ENCODE measurements around the gene PRPH. TPM values are rescaled to one million over a fixed set of nuclear protein-coding genes. Genes with fewer than 3 reads are reported as not detected.
A peak's percentile ranks its signal among the peaks of the same experiment; 100 is the strongest.

Gene PRPH
- total and polyA plus RNA-seq, 10 of the 15 experiments (the other 5 are each of a cell fraction or from before 2014, with no cell fraction given), result 0.09 to 0.45 (median 0.19) TPM; not detected in 3

DNA sequence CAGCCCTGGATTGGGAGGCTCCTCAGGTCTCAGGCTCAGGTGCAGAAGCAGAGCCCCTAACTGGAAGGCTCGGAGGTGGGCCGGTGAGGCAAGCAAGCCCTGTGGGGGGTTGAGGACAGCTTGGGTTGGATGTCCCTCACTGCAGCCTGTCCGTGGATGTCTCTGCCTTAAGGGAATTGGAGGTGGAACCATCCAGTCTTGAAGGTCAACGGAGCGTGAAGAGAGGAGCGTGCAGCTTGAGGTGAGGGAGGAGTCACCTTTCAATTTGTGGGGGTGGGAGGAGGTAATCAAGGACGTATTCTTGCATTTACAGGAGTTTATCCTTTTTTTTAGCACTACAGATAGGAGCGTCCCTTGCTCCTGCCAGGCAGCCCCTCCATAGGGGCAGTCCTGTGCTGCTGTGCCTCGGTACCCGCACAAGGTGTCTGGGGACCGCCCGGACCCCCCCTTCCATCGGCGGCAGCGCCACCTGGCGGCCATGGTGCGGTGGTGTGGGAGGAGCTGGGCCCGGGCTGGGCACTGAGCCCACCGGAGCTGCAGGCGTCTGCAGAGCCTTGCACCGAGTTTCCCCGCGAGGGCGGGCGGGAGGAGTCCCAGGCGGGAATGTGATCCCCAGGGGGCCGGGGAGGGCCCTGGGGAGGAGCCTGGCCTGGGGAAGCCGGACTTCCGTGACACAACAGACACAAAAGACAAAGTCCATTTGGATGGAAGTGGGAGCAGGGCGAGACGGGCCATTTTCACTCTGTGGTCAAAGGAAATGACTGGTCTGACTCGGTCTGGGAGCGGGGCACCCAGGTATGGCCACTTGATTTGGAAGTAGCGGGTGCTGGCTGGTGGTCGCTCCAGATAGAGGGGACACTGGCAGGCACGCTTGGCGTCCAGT lies 52.6 kb downstream of the PRPH start (continued):
- TF ChIP-seq E2F8 (IDR thresholded peaks at IDR 0.05; ENCODE audit: low read depth, partially characterized antibody), result no peak
- no peak for TF ChIP-seq HDGF (IDR thresholded peaks at IDR 0.05)
- TF ChIP-seq ZNF217 (IDR thresholded peaks at IDR 0.05), result no peak
- TF ChIP-seq SIX5 (IDR thresholded peaks at IDR 0.05; ENCODE audit: low read depth, low read length, severe bottlenecking), result no peak
- no peak for TF ChIP-seq KAT2A (conservative IDR thresholded peaks at IDR 0.05; ENCODE audit: control insufficient read depth, low read depth, low read length)
- TF ChIP-seq TBL1XR1 (IDR thresholded peaks at IDR 0.05; ENCODE audit: low read depth, low read length), result no peak
- no peak for TF ChIP-seq FOXK2 (IDR thresholded peaks at IDR 0.05)
- TF ChIP-seq POU2F2 (IDR thresholded peaks at IDR 0.05; ENCODE audit: borderline replicate concordance, low read depth, low read length), result no peak
- TF ChIP-seq YY1 (IDR thresholded peaks at IDR 0.05; ENCODE audit: low read depth, low read length), result no peak
- peak in 1 of 2 experiments; percentile 27; a peak in 1 of 3 replicates for TF ChIP-seq EGR1 (IDR thresholded peaks at IDR 0.05; ENCODE audit: borderline replicate concordance in 1 of 2, low read depth in 2 of 2, low read length in 2 of 2)
- TF ChIP-seq PAX5 (IDR thresholded peaks at IDR 0.05; ENCODE audit: borderline replicate concordance, low read depth, low read length), result peak; percentile 97

Other genes with a start within 250 kb of the PRPH start
Only the 7 nearest of the 12 such genes appear.
- gene TUBA1B, start 163.8 kb upstream of the PRPH start, total RNA-seq (2014; rRNA removed), result 3,981 and 4,275 TPM in 2 replicates
- 2,309 and 2,328 TPM in 2 replicates for gene TUBA1B, start 163.8 kb upstream of the PRPH start, total RNA-seq (2014; rRNA removed; fragmentation: Illumina TruSeq; extraction: Trizol)
- 2,549 and 2,597 TPM in 2 replicates for gene TUBA1B, start 163.8 kb upstream of the PRPH start, total RNA-seq (2021)
- 2,835 and 4,712 TPM in 2 replicates for gene TUBA1B, start 163.8 kb upstream of the PRPH start, polyA plus RNA-seq (2011; rRNA removed)
- 4,423 and 4,647 TPM in 2 replicates for gene TUBA1B, start 163.8 kb upstream of the PRPH start, polyA plus RNA-seq (2014; fragmentation: Illumina TruSeq; extraction: Trizol)
- gene TUBA1B, start 163.8 kb upstream of the PRPH start, polyA plus RNA-seq (2014; fragmentation: Nextera tagmentation; extraction: Ambion mirVana), result 1,000 to 10,000 TPM; 2,848 to 3,323 TPM
- 3,699 TPM in 2 replicates for gene TUBA1B, start 163.8 kb upstream of the PRPH start, polyA plus RNA-seq (2014; rRNA removed)
- gene TUBA1B, start 163.8 kb upstream of the PRPH start, polyA plus RNA-seq (2016; fragmentation: Nextera tagmentation; extraction: Ambion mirVana), result 1,000 to 10,000 TPM; 3,405 to 3,731 TPM
- 281 and 336 TPM in 2 replicates for gene TUBA1A, start 106.1 kb upstream of the PRPH start, total RNA-seq (2014; rRNA removed)
- 188 and 209 TPM in 2 replicates for gene TUBA1A, start 106.1 kb upstream of the PRPH start, total RNA-seq (2014; rRNA removed; fragmentation: Illumina TruSeq; extraction: Trizol)
- 148 and 167 TPM in 2 replicates for gene TUBA1A, start 106.1 kb upstream of the PRPH start, total RNA-seq (2021)
- 78.7 and 129 TPM in 2 replicates for gene TUBA1A, start 106.1 kb upstream of the PRPH start, polyA plus RNA-seq (2011; rRNA removed)
- gene TUBA1A, start 106.1 kb upstream of the PRPH start, polyA plus RNA-seq (2014; fragmentation: Illumina TruSeq; extraction: Trizol), result 340 and 395 TPM in 2 replicates
- gene TUBA1A, start 106.1 kb upstream of the PRPH start, polyA plus RNA-seq (2014; fragmentation: Nextera tagmentation; extraction: Ambion mirVana), result 100 to 1,000 TPM; 431 to 496 TPM
- 259 and 311 TPM in 2 replicates for gene TUBA1A, start 106.1 kb upstream of the PRPH start, polyA plus RNA-seq (2014; rRNA removed)
- gene TUBA1A, start 106.1 kb upstream of the PRPH start, polyA plus RNA-seq (2016; fragmentation: Nextera tagmentation; extraction: Ambion mirVana), result 100 to 1,000 TPM; 200 to 217 TPM
- gene TUBA1C, start 30.1 kb upstream of the PRPH start, total RNA-seq (2014; rRNA removed), result 449 and 453 TPM in 2 replicates
- 333 and 343 TPM in 2 replicates for gene TUBA1C, start 30.1 kb upstream of the PRPH start, total RNA-seq (2014; rRNA removed; fragmentation: Illumina TruSeq; extraction: Trizol)
- 318 and 323 TPM in 2 replicates for gene TUBA1C, start 30.1 kb upstream of the PRPH start, total RNA-seq (2021)
- 406 and 821 TPM in 2 replicates for gene TUBA1C, start 30.1 kb upstream of the PRPH start, polyA plus RNA-seq (2011; rRNA removed)
- 958 and 1,003 TPM in 2 replicates for gene TUBA1C, start 30.1 kb upstream of the PRPH start, polyA plus RNA-seq (2014; fragmentation: Illumina TruSeq; extraction: Trizol)
- 100 to 1,000 TPM; 285 to 374 TPM for gene TUBA1C, start 30.1 kb upstream of the PRPH start, polyA plus RNA-seq (2014; fragmentation: Nextera tagmentation; extraction: Ambion mirVana)
- gene TUBA1C, start 30.1 kb upstream of the PRPH start, polyA plus RNA-seq (2014; rRNA removed), result 716 and 733 TPM in 2 replicates
- gene TUBA1C, start 30.1 kb upstream of the PRPH start, polyA plus RNA-seq (2016; fragmentation: Nextera tagmentation; extraction: Ambion mirVana), result 100 to 1,000 TPM; 432 to 449 TPM
- gene TROAP, start 28.1 kb downstream of the PRPH start, total RNA-seq (2014; rRNA removed), result 38.9 and 39.1 TPM in 2 replicates
- gene TROAP, start 28.1 kb downstream of the PRPH start, total RNA-seq (2014; rRNA removed; fragmentation: Illumina TruSeq; extraction: Trizol), result 40.1 and 44.2 TPM in 2 replicates
- 48.8 and 58.2 TPM in 2 replicates for gene TROAP, start 28.1 kb downstream of the PRPH start, total RNA-seq (2021)
- gene TROAP, start 28.1 kb downstream of the PRPH start, polyA plus RNA-seq (2011; rRNA removed), result 15.6 and 29.0 TPM in 2 replicates
- gene TROAP, start 28.1 kb downstream of the PRPH start, polyA plus RNA-seq (2014; fragmentation: Illumina TruSeq; extraction: Trizol), result 41.8 and 93.7 TPM in 2 replicates
- gene TROAP, start 28.1 kb downstream of the PRPH start, polyA plus RNA-seq (2014; fragmentation: Nextera tagmentation; extraction: Ambion mirVana), result 10 to 100 TPM; 26.8 to 46.9 TPM
- gene TROAP, start 28.1 kb downstream of the PRPH start, polyA plus RNA-seq (2014; rRNA removed), result 69.9 and 75.4 TPM in 2 replicates
- 10 to 100 TPM; 59.3 to 59.8 TPM for gene TROAP, start 28.1 kb downstream of the PRPH start, polyA plus RNA-seq (2016; fragmentation: Nextera tagmentation; extraction: Ambion mirVana)
- not detected in 2 replicates for gene C1QL4, start 42.0 kb downstream of the PRPH start, total RNA-seq (2014; rRNA removed)
- not detected in 2 replicates for gene C1QL4, start 42.0 kb downstream of the PRPH start, total RNA-seq (2014; rRNA removed; fragmentation: Illumina TruSeq; extraction: Trizol)
- not detected in 2 replicates for gene C1QL4, start 42.0 kb downstream of the PRPH start, total RNA-seq (2021)
- not detected in 2 replicates for gene C1QL4, start 42.0 kb downstream of the PRPH start, polyA plus RNA-seq (2011; rRNA removed)
- not detected in 2 replicates for gene C1QL4, start 42.0 kb downstream of the PRPH start, polyA plus RNA-seq (2014; fragmentation: Illumina TruSeq; extraction: Trizol)
- gene C1QL4, start 42.0 kb downstream of the PRPH start, polyA plus RNA-seq (2014; fragmentation: Nextera tagmentation; extraction: Ambion mirVana), result not detected
- 0.05 TPM in 1 of 2 replicates, not detected in the other for gene C1QL4, start 42.0 kb downstream of the PRPH start, polyA plus RNA-seq (2014; rRNA removed)
- not detected for gene C1QL4, start 42.0 kb downstream of the PRPH start, polyA plus RNA-seq (2016; fragmentation: Nextera tagmentation; extraction: Ambion mirVana)
- gene DNAJC22, start 51.7 kb downstream of the PRPH start, total RNA-seq (2014; rRNA removed), result 0.05 and 0.11 TPM in 2 replicates
- 0.09 TPM in 2 replicates for gene DNAJC22, start 51.7 kb downstream of the PRPH start, total RNA-seq (2014; rRNA removed; fragmentation: Illumina TruSeq; extraction: Trizol)
- gene DNAJC22, start 51.7 kb downstream of the PRPH start, total RNA-seq (2021), result 0.15 and 0.19 TPM in 2 replicates
- gene DNAJC22, start 51.7 kb downstream of the PRPH start, polyA plus RNA-seq (2011; rRNA removed), result 0.61 and 0.82 TPM in 2 replicates
- 0.06 and 0.10 TPM in 2 replicates for gene DNAJC22, start 51.7 kb downstream of the PRPH start, polyA plus RNA-seq (2014; fragmentation: Illumina TruSeq; extraction: Trizol)
- gene DNAJC22, start 51.7 kb downstream of the PRPH start, polyA plus RNA-seq (2014; fragmentation: Nextera tagmentation; extraction: Ambion mirVana), result not detected
- gene DNAJC22, start 51.7 kb downstream of the PRPH start, polyA plus RNA-seq (2014; rRNA removed), result 0.20 and 0.44 TPM in 2 replicates
- gene DNAJC22, start 51.7 kb downstream of the PRPH start, polyA plus RNA-seq (2016; fragmentation: Nextera tagmentation; extraction: Ambion mirVana), result under 1 TPM in 1 of 2 experiments, not detected in 1; 0.13 TPM
- gene SPATS2, start 72.3 kb downstream of the PRPH start, total RNA-seq (2014; rRNA removed), result 17.2 and 23.0 TPM in 2 replicates
- gene SPATS2, start 72.3 kb downstream of the PRPH start, total RNA-seq (2014; rRNA removed; fragmentation: Illumina TruSeq; extraction: Trizol), result 29.6 and 30.0 TPM in 2 replicates
- 22.7 and 26.2 TPM in 2 replicates for gene SPATS2, start 72.3 kb downstream of the PRPH start, total RNA-seq (2021)
- gene SPATS2, start 72.3 kb downstream of the PRPH start, polyA plus RNA-seq (2011; rRNA removed), result 54.2 and 76.7 TPM in 2 replicates
- 36.0 and 39.8 TPM in 2 replicates for gene SPATS2, start 72.3 kb downstream of the PRPH start, polyA plus RNA-seq (2014; fragmentation: Illumina TruSeq; extraction: Trizol)
- 10 to 100 TPM in 1 of 2 experiments, 1 to 10 TPM in 1; 9.0 to 12.9 TPM for gene SPATS2, start 72.3 kb downstream of the PRPH start, polyA plus RNA-seq (2014; fragmentation: Nextera tagmentation; extraction: Ambion mirVana)
- 25.2 TPM in 2 replicates for gene SPATS2, start 72.3 kb downstream of the PRPH start, polyA plus RNA-seq (2014; rRNA removed)
- gene SPATS2, start 72.3 kb downstream of the PRPH start, polyA plus RNA-seq (2016; fragmentation: Nextera tagmentation; extraction: Ambion mirVana), result 10 to 100 TPM; 28.8 to 36.9 TPM